HEK293T (cell line): ENCODE results near the gene VAMP3.

Experiments used
- BHLHE40 ChIP-seq: fragments of 450-650 bp; IDR thresholded peaks from 2 replicates; pipeline ENCODE4 v1.6.1; 2016; ENCODE audit warnings: mild to moderate bottlenecking, moderate library complexity, borderline replicate concordance
- CTBP1 ChIP-seq: fragments of 450-650 bp; IDR thresholded peaks from 2 replicates; pipeline ENCODE4 v1.6.1; 2016; ENCODE audit warnings: borderline replicate concordance
- ELF4 ChIP-seq: fragments of 450-650 bp; IDR thresholded peaks from 2 replicates; pipeline ENCODE4 v1.6.1; 2017; ENCODE audit warnings: antibody characterized with exemption
- FOXA1 ChIP-seq: fragments of 450-650 bp; IDR thresholded peaks from 2 replicates; pipeline ENCODE4 v1.6.1; 2016; ENCODE audit warnings: mild to moderate bottlenecking
- FOXK2 ChIP-seq: fragments of 450-650 bp; IDR thresholded peaks from 2 replicates; pipeline ENCODE4 v1.6.1; 2016; ENCODE audit warnings: mild to moderate bottlenecking
- FOXM1 ChIP-seq: fragments of 450-650 bp; IDR thresholded peaks from 2 replicates; pipeline ENCODE4 v1.6.1; 2017; ENCODE audit warnings: mild to moderate bottlenecking, borderline replicate concordance
- HDGF ChIP-seq: fragments of 450-650 bp; IDR thresholded peaks from 2 replicates; pipeline ENCODE4 v1.6.1; 2017; ENCODE audit warnings: antibody characterized with exemption, borderline replicate concordance
- L3MBTL2 ChIP-seq: fragments of 450-650 bp; conservative IDR thresholded peaks from 2 replicates; pipeline ENCODE4 v1.6.1; 2016; ENCODE audit warnings: mild to moderate bottlenecking
- NFRKB ChIP-seq: fragments of 450-650 bp; IDR thresholded peaks from 2 replicates; pipeline ENCODE4 v1.6.1; 2016; ENCODE audit warnings: mild to moderate bottlenecking, moderate library complexity
- SP1 ChIP-seq: fragments of 450-650 bp; IDR thresholded peaks from 2 replicates; pipeline ENCODE4 v1.6.1; 2017
- SUZ12 ChIP-seq: fragments of 450-650 bp; IDR thresholded peaks from 2 replicates; pipeline ENCODE4 v1.6.1; 2016; ENCODE audit warnings: mild to moderate bottlenecking
- TARDBP ChIP-seq: fragments of 450-650 bp; IDR thresholded peaks from 2 replicates; pipeline ENCODE4 v1.6.1; 2016
- ZNF384 ChIP-seq: fragments of 450-650 bp; IDR thresholded peaks from 2 replicates; pipeline ENCODE4 v1.6.1; 2016
- TF ChIP-seq, protein P1 (sequence below): fragments of 450-650 bp; IDR thresholded peaks from 2 replicates; pipeline ENCODE4 v1.6.1; 2016

- no peak for TF ChIP-seq FOXA1
- TF ChIP-seq BHLHE40 = no peak
- TF ChIP-seq TARDBP = no peak
- TF ChIP-seq SUZ12 = no peak
- no peak for TF ChIP-seq ZNF384
- TF ChIP-seq FOXM1 = no peak
- TF ChIP-seq SP1 = no peak
- no peak for TF ChIP-seq FOXK2
- no peak for TF ChIP-seq CTBP1
- TF ChIP-seq L3MBTL2 = no peak
- no peak for TF ChIP-seq HDGF
- TF ChIP-seq, protein P1, sequence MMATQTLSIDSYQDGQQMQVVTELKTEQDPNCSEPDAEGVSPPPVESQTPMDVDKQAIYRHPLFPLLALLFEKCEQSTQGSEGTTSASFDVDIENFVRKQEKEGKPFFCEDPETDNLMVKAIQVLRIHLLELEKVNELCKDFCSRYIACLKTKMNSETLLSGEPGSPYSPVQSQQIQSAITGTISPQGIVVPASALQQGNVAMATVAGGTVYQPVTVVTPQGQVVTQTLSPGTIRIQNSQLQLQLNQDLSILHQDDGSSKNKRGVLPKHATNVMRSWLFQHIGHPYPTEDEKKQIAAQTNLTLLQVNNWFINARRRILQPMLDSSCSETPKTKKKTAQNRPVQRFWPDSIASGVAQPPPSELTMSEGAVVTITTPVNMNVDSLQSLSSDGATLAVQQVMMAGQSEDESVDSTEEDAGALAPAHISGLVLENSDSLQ = no peak
- TF ChIP-seq NFRKB = no peak
- no peak for TF ChIP-seq ELF4
These were observed 22.0 kb upstream of the VAMP3 start for GRCh38 chr1:7749126-7749525.
